Activated CD4-positive, alpha-beta T cell treated with anti-CD3 and anti-CD28 coated beads, Interleukin-2, Interleukin-4, amounts not matched to agents 100 ng/mL and 50 ng/mL, durations not matched to agents 16 hours and 8 hours (primary cell): Measurements from ENCODE around the gene LRRC66.

ENCODE experiments used
- DNase-seq: peaks from one replicate; pipeline ENCODE4 v3.0.0-alpha.2; 2020; ENCODE audit warnings: low spot score

LRRC66 gene

GRCh38 chr4:52019936-52020657 is at the start of gene LRRC66:
TSS of gene LRRC66 (minus strand) at chr4:52020363. CDS start at chr4:52017613, 2,750 bp downstream.
- no peak for DNase-seq

- no peak for DNase-seq
Observed at GRCh38 chr4:52069571-52069970, 49.4 kb upstream of the LRRC66 start.

GRCh38 chr4:52059372-52059771 is 39.2 kb upstream of the LRRC66 start:
- no peak for DNase-seq

- no peak for DNase-seq
Observed at GRCh38 chr4:52058275-52058674, 38.1 kb upstream of the LRRC66 start.

GRCh38 chr4:52057196-52057595 is 37.0 kb upstream of the LRRC66 start:
- no peak for DNase-seq

- DNase-seq, result no peak
Observed at GRCh38 chr4:52054254-52054653, 34.1 kb upstream of the LRRC66 start.

GRCh38 chr4:52052475-52052780 is 32.3 kb upstream of the LRRC66 start:
- no peak for DNase-seq

GRCh38 chr4:52051615-52052474 is 31.7 kb upstream of the LRRC66 start:
- no peak for DNase-seq

GRCh38 chr4:52051213-52051614 is 31.1 kb upstream of the LRRC66 start, which contains the start of gene SPATA18:
TSS of gene SPATA18 (plus strand) at chr4:52051304. CDS start at chr4:52051705, 401 bp downstream.
- no peak for DNase-seq

GRCh38 chr4:52049266-52049665 is 29.1 kb upstream of the LRRC66 start:
- no peak for DNase-seq

GRCh38 chr4:52045028-52045427 is 24.9 kb upstream of the LRRC66 start:
- DNase-seq, result no peak

- DNase-seq, result peak; percentile 77
Observed at GRCh38 chr4:52038103-52038912, 18.1 kb upstream of the LRRC66 start, which contains the start of gene SGCB. TSS of gene SGCB (minus strand) at chr4:52038299. CDS start at chr4:52038259, 40 bp downstream.

GRCh38 chr4:52037689-52038102 is 17.5 kb upstream of the LRRC66 start:
- DNase-seq, result peak; percentile 36

- no peak for DNase-seq
Observed at GRCh38 chr4:52036886-52037530, 16.8 kb upstream of the LRRC66 start.

GRCh38 chr4:52035190-52035589 is 15.0 kb upstream of the LRRC66 start:
- DNase-seq, result no peak

GRCh38 chr4:52032005-52032404 is 11.8 kb upstream of the LRRC66 start:
- DNase-seq, result no peak

- DNase-seq, result no peak
Observed at GRCh38 chr4:52028970-52029369, 8.8 kb upstream of the LRRC66 start.

GRCh38 chr4:52017814-52018213 is 2.3 kb downstream of the LRRC66 start:
- no peak for DNase-seq

- no peak for DNase-seq
Observed at GRCh38 chr4:52016981-52017380, 3.2 kb downstream of the LRRC66 start.

GRCh38 chr4:52015366-52015765 is 4.8 kb downstream of the LRRC66 start:
- DNase-seq, result no peak

GRCh38 chr4:52014903-52015302 is 5.3 kb downstream of the LRRC66 start:
- DNase-seq, result no peak

GRCh38 chr4:52012651-52013050 is 7.5 kb downstream of the LRRC66 start:
- no peak for DNase-seq
